Skin of body (tissue), 2 donors: Measurements from ENCODE around the gene DSE. TPM values are rescaled to one million over a fixed set of nuclear protein-coding genes. Genes with fewer than 3 reads are reported as not detected.

Source experiments
- DNase-seq: peaks from one replicate; lab custom pipeline; 2025; lab: John Stamatoyannopoulos, UW
- total RNA-seq: library from RNA; depleted of rRNA; stranded (reverse); fragments of >200 nt; gene quantifications from one replicate; pipeline ENCODE4 v1.2.3, GENCODE V29; 2014

The DSE gene
- total RNA-seq, 1 donor from 2014 or later: 40.2 TPM

DNA sequence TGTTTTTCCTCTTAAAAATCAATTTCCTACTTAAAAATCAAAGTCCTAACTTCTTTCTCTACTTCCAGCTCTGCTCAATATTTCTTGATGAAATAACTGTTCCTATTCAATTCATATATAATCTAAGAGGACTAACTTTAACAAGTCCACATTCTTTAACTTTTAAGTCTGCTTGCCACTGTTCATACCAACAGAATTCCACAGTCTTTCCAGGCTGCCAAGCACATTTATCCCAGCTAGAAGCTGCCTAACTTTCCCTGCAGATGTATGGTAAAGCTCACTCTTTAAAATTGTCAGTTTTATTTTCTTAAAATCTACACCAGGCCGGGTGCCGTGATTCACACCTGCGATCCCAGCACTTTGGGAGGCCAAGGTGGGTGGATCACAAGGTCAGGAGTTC is 102.0 kb downstream of the DSE start:
- DNase-seq: no peak

DNA sequence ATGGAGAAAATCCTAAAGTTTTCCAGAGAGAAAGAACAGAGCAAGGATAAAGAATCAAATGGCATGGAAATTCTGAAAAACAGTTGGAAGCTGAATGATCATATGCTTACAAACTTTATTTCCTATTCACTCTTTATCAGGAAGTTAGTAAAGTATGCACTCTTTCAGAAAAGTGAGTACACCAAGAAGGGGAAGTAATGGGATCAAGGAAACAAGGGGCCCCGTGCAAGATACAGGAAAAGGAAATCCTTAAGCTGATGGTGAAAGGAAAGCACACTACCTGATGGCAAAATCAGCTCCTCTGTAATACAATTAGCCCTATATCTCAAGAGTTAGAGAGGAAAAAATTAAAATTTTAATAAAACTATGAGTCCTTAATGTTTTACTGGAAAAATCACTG is 104.4 kb downstream of the DSE start:
- DNase-seq: no peak

DNA sequence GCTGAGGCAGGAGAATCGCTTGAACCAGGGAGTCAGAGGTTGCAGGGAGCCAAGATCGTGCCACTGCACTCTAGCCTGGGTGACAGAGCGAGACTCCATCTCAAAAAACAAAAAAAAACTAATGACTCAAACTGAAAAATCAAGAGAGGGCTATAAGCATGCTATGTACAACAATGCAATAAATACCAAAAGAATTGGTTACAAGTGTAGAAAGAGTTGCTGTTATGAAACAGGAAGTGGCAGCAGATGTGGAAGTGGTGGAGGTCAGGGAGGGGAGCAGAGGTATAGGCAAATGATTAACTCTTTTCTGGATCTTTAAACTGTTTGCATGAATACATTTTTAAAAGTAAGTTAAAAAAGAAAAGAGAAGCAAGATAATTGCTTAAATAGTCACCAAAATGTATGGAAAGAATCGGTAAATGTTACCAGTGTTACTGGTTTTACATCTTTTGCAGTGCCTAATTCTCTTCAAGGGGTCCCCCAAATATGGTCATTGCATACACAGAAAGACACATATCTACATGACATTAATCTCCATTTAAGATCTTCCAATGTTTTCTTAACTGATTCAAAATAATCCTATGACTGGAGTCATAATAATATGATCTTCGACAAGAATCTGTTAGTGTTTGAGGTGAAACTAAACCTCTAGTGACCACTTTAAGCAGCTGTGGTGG is 105.4 kb downstream of the DSE start:
- DNase-seq: peak; percentile 1

DNA sequence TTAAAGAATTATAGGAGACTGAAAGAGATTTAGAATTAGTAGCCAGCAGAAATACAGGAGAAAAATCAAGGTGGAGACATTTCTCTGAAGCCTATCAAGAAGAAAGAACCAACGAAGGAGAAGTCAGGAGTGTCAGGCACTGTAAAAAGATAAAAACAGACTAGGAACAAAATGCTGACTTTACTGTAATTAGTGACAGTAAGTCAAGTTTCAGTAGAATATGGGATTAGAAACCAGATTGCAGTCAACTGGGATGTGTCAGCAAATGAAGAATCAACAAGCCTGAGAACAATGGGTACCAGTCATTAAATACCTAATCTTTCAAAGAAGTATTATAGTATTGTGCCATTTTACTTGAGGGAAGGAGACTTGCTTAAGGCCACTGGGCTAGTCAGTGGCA is 112.0 kb downstream of the DSE start:
- no peak for DNase-seq

DNA sequence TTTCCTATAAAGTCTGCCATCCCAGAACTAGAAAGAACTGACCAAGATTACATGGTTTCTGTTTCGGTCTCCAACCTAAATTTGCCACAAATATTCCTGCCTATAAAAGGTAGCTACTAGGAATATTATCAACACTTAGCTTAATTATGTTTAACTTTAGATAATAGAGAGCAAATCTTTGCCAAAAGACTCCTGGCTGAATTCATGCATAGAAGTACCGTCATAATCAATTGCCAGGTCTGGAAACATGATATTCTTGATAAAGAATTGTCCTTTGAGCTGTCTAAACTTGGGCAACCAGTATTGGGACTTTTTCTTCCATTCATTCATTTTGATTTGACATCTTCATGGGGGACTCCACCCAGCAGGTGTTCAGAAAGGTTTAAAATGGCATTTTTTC is 112.9 kb downstream of the DSE start:
- DNase-seq: no peak

DNA sequence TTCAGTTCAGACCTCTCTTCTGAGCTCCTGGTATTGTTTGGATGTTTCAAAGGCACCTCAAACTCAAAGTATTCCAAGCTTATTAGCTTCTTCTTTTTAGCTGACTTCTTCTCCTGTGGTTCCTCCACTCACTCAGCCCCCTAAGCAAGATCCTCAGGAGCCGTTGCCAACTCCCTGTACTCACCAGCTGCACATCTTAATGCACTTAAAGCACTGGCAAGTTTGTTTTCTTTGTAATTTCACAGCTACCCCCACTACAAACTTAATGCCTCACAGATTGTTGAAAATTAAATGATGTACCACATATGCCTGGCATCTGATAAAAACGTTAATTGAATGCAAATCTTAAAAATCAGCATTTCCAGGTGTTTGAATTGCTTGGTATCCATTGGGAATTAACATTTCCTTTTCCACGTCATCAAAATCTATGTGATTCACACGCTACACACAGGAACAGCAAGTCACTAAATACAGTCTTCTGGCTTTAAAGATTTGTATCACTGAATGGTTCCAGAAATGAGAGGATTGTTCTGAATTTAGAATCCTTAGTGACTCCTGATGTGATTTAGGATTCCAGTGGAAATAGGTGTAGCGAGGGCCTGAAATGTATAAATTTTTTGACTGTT is 114.9 kb downstream of the DSE start:
- DNase-seq: peak; percentile 32

DNA sequence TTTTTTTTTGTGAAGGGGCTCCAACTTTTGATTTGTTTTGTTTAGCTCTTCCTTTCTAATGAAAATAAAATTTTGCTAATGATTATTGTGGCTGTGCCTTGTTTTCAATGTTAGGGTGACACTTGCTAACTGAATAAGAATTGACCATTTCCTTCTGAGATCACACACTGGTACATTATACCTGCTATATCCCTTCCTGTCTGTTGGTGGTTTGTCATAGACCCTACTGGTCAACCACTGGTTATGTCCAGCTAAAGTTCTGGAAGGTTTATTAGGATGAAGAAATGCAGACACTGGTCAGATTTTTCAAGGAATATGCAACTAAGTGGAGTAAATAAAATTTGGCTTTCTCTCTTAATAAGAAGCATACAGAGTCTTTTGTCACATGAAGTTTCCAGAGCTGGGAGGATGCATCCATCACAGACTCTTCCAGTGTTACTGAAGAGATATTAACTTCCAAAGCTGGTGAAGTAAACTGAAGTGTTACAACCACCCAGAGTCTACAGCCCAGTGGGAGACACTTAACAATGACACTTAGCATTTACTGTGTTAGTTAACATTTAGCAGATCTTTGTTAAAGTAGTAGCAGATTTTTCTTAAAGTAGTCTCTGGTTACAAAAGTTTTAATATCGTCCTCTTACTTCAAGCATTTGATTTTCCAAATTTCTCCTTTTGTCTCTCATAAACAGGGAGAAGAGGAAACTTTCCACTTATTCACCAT is 121.0 kb downstream of the DSE start:
- DNase-seq: no peak

DNA sequence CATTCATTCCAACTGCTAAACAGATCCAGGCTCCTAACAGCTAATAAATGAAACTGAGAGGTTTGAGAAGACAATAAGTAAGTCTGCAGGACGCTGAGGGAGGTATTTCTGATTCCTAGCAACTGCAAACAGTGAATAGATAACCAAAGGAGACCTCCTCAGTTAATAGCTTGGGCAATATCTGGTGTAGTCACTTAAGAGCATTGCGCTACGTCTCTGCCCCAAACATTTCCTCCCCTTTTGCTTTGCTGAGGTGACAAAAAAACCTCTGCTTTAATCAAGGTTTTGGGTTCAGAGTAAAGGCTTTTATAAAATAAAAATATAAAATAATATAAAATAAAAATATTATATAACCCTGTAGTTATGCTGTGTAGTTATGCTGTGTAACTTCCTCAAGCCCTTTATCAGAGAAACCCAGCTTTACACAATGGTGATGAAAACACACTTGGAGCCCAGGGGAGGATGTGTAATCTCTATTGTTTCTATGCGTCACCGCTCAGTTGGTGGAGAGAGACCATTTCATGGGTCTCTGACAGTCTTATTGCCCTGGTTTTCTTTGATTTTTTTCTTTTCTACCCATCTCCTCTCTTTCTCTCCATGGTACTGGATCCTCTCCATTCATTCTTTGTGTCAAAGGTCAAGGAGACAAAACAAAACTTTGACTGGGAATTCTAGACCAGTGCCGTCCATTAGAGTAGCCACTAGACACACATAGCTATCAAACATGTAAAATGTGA is 121.8 kb downstream of the DSE start:
- DNase-seq: no peak

Other genes with a start within 250 kb of the DSE start
- 0.10 TPM for gene COL10A1, start 244.8 kb upstream of the DSE start, total RNA-seq
- 12.2 TPM for gene TSPYL4, start 116.9 kb upstream of the DSE start, total RNA-seq
- 56.8 TPM for gene TSPYL1, start 91.0 kb upstream of the DSE start, total RNA-seq
- gene CALHM6, start 90.4 kb downstream of the DSE start, total RNA-seq: 3.4 TPM
- gene CALHM5, start 140.7 kb downstream of the DSE start, total RNA-seq: 4.6 TPM
- gene TRAPPC3L, start 174.7 kb downstream of the DSE start, total RNA-seq: 0.49 TPM
- gene CALHM4, start 182.8 kb downstream of the DSE start, total RNA-seq: 0.79 TPM
- gene RWDD1, start 200.6 kb downstream of the DSE start, total RNA-seq: 20.5 TPM
- 0.49 TPM for gene RSPH4A, start 245.5 kb downstream of the DSE start, total RNA-seq